Stomach (tissue), 4 donors: ENCODE results near the gene MCCC2.

ENCODE experiments used
- EP300 ChIP-seq: sonication (generic); formaldehyde crosslinking; IDR thresholded peaks from one replicate; pipeline ENCODE4 v1.6.1; 2017; ENCODE audit warnings: antibody characterized with exemption
- POLR2A ChIP-seq, 4 donors: fragments of 450-650 bp; IDR thresholded peaks; one replicate each; pipeline ENCODE4 v1.6.1; 2016; ENCODE audit warnings: antibody characterized with exemption in 4 of 4, control low read depth in 2 of 4, mild to moderate bottlenecking in 1 of 4, moderate library complexity in 1 of 4
- TF ChIP-seq, protein P1 (sequence below), 7 experiments: fragments of 450-650 bp in 4 of 7; fragments of 200-600 bp in 3 of 7; sonication (generic) in 3 of 7; IDR thresholded peaks; one replicate each; pipeline ENCODE4 v1.5.1; 2016 to 2019; ENCODE audit warnings: antibody characterized with exemption in 7 of 7, control low read depth in 2 of 7, mild to moderate bottlenecking in 1 of 7

DNA sequence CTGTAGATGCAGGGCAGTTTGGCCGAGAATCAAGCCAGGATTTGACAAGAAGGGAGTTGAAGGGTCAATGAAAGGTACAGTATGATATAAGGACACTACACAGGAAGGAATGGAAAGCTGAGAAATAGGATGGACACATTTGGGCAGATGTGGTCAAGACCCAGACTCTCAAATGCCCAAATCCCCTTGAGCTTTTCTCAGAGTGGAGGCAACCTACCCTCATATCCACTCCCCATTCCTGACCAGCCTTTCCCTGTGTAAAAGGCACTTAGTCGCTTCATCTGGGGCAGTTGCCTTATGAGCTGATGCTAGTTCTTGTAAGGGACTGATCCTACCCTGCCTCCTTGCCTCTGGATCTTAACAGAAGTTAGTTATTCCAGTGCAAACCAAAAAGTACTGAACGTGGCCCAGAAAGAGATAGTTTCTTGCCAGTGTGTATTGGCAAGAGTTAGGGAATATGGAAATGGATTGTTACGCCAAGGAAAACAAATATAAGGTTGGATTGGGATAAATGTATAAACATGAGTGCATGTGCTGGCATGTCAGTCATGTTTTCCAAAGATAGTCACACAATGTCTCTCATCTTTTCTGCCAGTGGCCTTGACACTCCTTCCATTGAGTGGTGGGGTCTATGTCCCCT, 4.1 kb upstream of the MCCC2 start:
- TF ChIP-seq EP300 (no peak), POLR2A (IDR thresholded peaks at IDR 0.05) (no peak)
- TF ChIP-seq, protein P1, sequence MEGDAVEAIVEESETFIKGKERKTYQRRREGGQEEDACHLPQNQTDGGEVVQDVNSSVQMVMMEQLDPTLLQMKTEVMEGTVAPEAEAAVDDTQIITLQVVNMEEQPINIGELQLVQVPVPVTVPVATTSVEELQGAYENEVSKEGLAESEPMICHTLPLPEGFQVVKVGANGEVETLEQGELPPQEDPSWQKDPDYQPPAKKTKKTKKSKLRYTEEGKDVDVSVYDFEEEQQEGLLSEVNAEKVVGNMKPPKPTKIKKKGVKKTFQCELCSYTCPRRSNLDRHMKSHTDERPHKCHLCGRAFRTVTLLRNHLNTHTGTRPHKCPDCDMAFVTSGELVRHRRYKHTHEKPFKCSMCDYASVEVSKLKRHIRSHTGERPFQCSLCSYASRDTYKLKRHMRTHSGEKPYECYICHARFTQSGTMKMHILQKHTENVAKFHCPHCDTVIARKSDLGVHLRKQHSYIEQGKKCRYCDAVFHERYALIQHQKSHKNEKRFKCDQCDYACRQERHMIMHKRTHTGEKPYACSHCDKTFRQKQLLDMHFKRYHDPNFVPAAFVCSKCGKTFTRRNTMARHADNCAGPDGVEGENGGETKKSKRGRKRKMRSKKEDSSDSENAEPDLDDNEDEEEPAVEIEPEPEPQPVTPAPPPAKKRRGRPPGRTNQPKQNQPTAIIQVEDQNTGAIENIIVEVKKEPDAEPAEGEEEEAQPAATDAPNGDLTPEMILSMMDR (IDR thresholded peaks at IDR 0.05): no peak
